EL (cell line): ENCODE results near the gene VWA5A.
"Not testable (repeated sequence)": the region's sequence is repeated elsewhere in the genome, so short reads cannot be mapped to it uniquely, and the experiment has no call there.

Experiments
- DNase-seq: peaks from one replicate; pipeline ENCODE4 v3.0.0-alpha.2; 2016

VWA5A gene

GRCh38 chr11:124093330-124093729 is 21.9 kb upstream of the VWA5A start:
- DNase-seq: no peak

GRCh38 chr11:124094731-124095130 is 20.5 kb upstream of the VWA5A start:
- no peak for DNase-seq

GRCh38 chr11:124096364-124096763 is 18.9 kb upstream of the VWA5A start:
- no peak for DNase-seq

- DNase-seq: no peak
These were observed 17.1 kb upstream of the VWA5A start for GRCh38 chr11:124098141-124098540.

GRCh38 chr11:124101737-124102136 is 13.5 kb upstream of the VWA5A start:
- DNase-seq: no peak

GRCh38 chr11:124108156-124108555 is 7.1 kb upstream of the VWA5A start:
- no peak for DNase-seq

GRCh38 chr11:124109377-124109776 is 5.9 kb upstream of the VWA5A start:
- no peak for DNase-seq

- DNase-seq: no peak
These were observed 5.0 kb upstream of the VWA5A start for GRCh38 chr11:124110201-124110600.

GRCh38 chr11:124113890-124114289 is 1.4 kb upstream of the VWA5A start:
- no peak for DNase-seq

- no peak for DNase-seq
These were observed 749 bp downstream of the VWA5A start for GRCh38 chr11:124115782-124116616.

- no peak for DNase-seq
These were observed 3.9 kb downstream of the VWA5A start for GRCh38 chr11:124119103-124119502.

- DNase-seq: no peak
These were observed 5.6 kb downstream of the VWA5A start for GRCh38 chr11:124120891-124121290.

GRCh38 chr11:124122123-124122522 is 6.9 kb downstream of the VWA5A start:
- DNase-seq: no peak

- no peak for DNase-seq
These were observed 8.4 kb downstream of the VWA5A start for GRCh38 chr11:124123622-124124021.

- not testable (repeated sequence) for DNase-seq
These were observed 11.9 kb downstream of the VWA5A start for GRCh38 chr11:124127134-124127533.

GRCh38 chr11:124143034-124143433 is 27.8 kb downstream of the VWA5A start:
- DNase-seq: no peak

- no peak for DNase-seq
These were observed 32.7 kb downstream of the VWA5A start for GRCh38 chr11:124147951-124148350.

- no peak for DNase-seq
These were observed 35.4 kb downstream of the VWA5A start for GRCh38 chr11:124150684-124151083.

- DNase-seq: no peak
These were observed 37.6 kb downstream of the VWA5A start for GRCh38 chr11:124152770-124153407.

GRCh38 chr11:124153821-124154220 is 38.6 kb downstream of the VWA5A start:
- DNase-seq: no peak

- no peak for DNase-seq
These were observed 44.2 kb downstream of the VWA5A start for GRCh38 chr11:124159481-124159880.

- no peak for DNase-seq
These were observed 45.7 kb downstream of the VWA5A start for GRCh38 chr11:124160986-124161385.

- no peak for DNase-seq
These were observed 52.6 kb downstream of the VWA5A start for GRCh38 chr11:124167826-124168231.

- DNase-seq: no peak
These were observed 53.5 kb downstream of the VWA5A start for GRCh38 chr11:124168796-124169195.

GRCh38 chr11:124170315-124170714 is 55.1 kb downstream of the VWA5A start:
- not testable (repeated sequence) for DNase-seq
